Kidney epithelial cell (primary cell): ENCODE results near the gene ESRRG. TPM values are rescaled to one million over a fixed set of nuclear protein-coding genes. Genes with fewer than 3 reads are reported as not detected.

Experiments used
- DNase-seq: peaks from one replicate; pipeline ENCODE4 v3.0.0-alpha.2; 2010; ENCODE audit warnings: low read depth
- H3K27me3 ChIP-seq: 2 replicates; pipeline ENCODE4 v1.6.0; 2011; ENCODE audit warnings: low read length; ENCODE audit not compliant: control insufficient read depth, insufficient read depth
- H3K36me3 ChIP-seq: 2 replicates; pipeline ENCODE4 v1.5.1; 2011; ENCODE audit warnings: low read length; ENCODE audit not compliant: control insufficient read depth, insufficient read depth
- H3K4me3 ChIP-seq: 2 replicates; pipeline ENCODE4 v1.5.1; 2011; ENCODE audit warnings: low read depth, mild to moderate bottlenecking, control low read depth, low read length
- total RNA-seq: library from RNA; depleted of rRNA; stranded (reverse); fragments of >200 nt; gene quantifications from 2 replicates; pipeline ENCODE4 v1.2.3, GENCODE V29; 2015
- TF ChIP-seq, protein P1 (sequence below): IDR thresholded peaks from 2 replicates; pipeline ENCODE4 v1.5.1; 2011; ENCODE audit warnings: mild to moderate bottlenecking, moderate library complexity, low read length, control low read depth, inconsistent platforms; ENCODE audit not compliant: insufficient read depth, poor library complexity, severe bottlenecking

ESRRG gene
- total RNA-seq, 1 donor from 2014 or later = 0.88 TPM

DNA sequence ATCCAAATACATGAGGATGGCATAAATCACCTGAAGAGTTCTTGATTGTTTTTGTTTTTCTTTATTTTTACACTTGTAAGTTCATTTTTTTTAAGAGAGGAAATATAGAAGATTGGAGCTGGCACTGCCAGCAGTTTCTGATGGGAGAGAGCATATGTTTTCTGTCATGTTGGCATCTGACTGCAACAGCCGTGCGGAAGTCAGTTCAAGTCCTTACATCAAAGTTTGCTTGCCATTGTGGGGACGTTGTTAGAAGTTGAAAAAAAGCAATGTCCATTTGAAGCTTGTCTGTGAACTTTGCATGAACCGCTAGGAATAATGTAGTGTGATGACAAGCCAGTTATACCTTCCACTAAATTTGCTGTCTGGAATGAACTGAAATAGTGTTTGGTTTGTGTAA lies 173.4 kb downstream of the ESRRG start:
- no peaks in the 10 kb centered on the region for H3K36me3 ChIP-seq
- no peak for DNase-seq
- no peaks in the 10 kb centered on the region for H3K27me3 ChIP-seq
- no peak overlapping the region for H3K4me3 ChIP-seq
- TF ChIP-seq, protein P1, sequence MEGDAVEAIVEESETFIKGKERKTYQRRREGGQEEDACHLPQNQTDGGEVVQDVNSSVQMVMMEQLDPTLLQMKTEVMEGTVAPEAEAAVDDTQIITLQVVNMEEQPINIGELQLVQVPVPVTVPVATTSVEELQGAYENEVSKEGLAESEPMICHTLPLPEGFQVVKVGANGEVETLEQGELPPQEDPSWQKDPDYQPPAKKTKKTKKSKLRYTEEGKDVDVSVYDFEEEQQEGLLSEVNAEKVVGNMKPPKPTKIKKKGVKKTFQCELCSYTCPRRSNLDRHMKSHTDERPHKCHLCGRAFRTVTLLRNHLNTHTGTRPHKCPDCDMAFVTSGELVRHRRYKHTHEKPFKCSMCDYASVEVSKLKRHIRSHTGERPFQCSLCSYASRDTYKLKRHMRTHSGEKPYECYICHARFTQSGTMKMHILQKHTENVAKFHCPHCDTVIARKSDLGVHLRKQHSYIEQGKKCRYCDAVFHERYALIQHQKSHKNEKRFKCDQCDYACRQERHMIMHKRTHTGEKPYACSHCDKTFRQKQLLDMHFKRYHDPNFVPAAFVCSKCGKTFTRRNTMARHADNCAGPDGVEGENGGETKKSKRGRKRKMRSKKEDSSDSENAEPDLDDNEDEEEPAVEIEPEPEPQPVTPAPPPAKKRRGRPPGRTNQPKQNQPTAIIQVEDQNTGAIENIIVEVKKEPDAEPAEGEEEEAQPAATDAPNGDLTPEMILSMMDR = no peak

DNA sequence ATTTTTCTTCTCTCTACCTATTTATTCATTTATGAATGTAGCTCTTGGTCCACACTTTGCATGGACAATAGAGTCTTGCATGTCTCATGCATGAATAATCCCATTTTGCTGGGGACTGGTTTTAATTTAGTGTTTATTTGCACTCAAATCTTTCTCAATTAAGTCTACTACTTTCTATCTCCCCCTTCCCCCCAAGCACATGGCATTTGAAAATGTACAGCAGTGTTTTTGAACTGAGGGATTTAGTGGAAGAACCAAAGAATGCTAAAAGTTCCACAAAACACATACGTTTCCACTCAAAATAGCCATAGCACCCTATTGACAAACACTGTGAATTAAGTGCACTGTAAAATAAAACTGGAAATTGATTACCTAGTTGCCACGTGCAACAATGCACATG lies 180.5 kb downstream of the ESRRG start:
- H3K36me3 ChIP-seq = no peaks in the 10 kb centered on the region
- H3K27me3 ChIP-seq = no peaks in the 10 kb centered on the region
- DNase-seq = no peak
- TF ChIP-seq, protein P1 = no peak
- no peak overlapping the region for H3K4me3 ChIP-seq

DNA sequence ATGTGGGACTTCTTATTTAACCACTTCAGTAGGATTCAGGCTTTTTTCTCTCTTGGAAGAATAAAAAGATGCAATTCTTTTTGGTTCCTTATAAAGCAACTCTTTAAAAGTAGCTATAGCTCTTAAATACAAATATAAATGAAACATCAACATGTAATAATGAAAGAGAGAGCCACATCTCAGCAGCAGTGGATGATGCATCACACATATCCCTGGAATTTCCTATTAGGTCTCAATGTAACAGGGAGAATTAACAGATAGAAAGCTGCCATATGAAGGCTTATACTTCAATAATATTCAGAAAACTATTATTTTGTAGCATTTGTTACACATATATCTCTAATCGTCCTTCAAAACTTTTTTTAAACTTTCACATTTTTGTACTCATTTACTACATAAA lies 181.0 kb downstream of the ESRRG start:
- no peak for DNase-seq
- TF ChIP-seq, protein P1 = no peak
- no peaks in the 10 kb centered on the region for H3K27me3 ChIP-seq
- no peak overlapping the region for H3K4me3 ChIP-seq
- H3K36me3 ChIP-seq = no peaks in the 10 kb centered on the region

GRCh38 chr1:216535751-216536150 lies 187.5 kb downstream of the ESRRG start:
- TF ChIP-seq, protein P1 = no peak

GRCh38 chr1:216535059-216535458 lies 188.2 kb downstream of the ESRRG start:
- no peak for DNase-seq
- TF ChIP-seq, protein P1 = no peak
- Histone ChIP-seq H3K36me3 (no peaks in the 10 kb centered on the region), H3K27me3 (no peaks in the 10 kb centered on the region), H3K4me3 (no peak overlapping the region)

More at GRCh38 chr1:216535751-216536150, 187.5 kb downstream of the ESRRG start:
- Histone ChIP-seq H3K27me3 (no peaks in the 10 kb centered on the region), H3K36me3 (no peaks in the 10 kb centered on the region), H3K4me3 (no peak overlapping the region)
- DNase-seq = no peak

- Histone ChIP-seq H3K27me3 (no peaks in the 10 kb centered on the region), H3K4me3 (no peak overlapping the region), H3K36me3 (no peaks in the 10 kb centered on the region)
- TF ChIP-seq, protein P1 = no peak
- DNase-seq = no peak
These were observed 189.5 kb downstream of the ESRRG start for GRCh38 chr1:216533776-216534175.
